Neural progenitor cell (in vitro differentiated cells): ENCODE measurements around the gene ALDH18A1.

Experiments
- CTCF ChIP-seq: fragments of 200-600 bp; sonication (generic); IDR thresholded peaks from 2 replicates; pipeline ENCODE4 v1.5.1; 2017; ENCODE audit warnings: antibody characterized with exemption, mild to moderate bottlenecking
- EZH2 ChIP-seq: fragments of 200-600 bp; sonication (generic); IDR thresholded peaks from 2 replicates; pipeline ENCODE4 v1.6.1; 2017; ENCODE audit warnings: antibody characterized with exemption, mild to moderate bottlenecking, moderate library complexity
- EZH2phosphoT487 ChIP-seq: fragments of 200-600 bp; sonication (generic); IDR thresholded peaks from 2 replicates; pipeline ENCODE4 v1.6.1; 2017; ENCODE audit warnings: antibody characterized with exemption

- TF ChIP-seq CTCF (no peak), EZH2 (no peak), EZH2phosphoT487 (no peak)
Observed at GRCh38 chr10:95588025-95588424, 68.5 kb downstream of the ALDH18A1 start.
